H1 (cell line): ENCODE results near the gene PASD1. TPM values are rescaled to one million over a fixed set of nuclear protein-coding genes. Genes with fewer than 3 reads are reported as not detected.

Experiments used
- CTCF ChIA-PET: fragments of 300-600 bp; sonication (Branson Sonifier 250); formaldehyde crosslinking; loops from one replicate; lab custom pipeline; 2021; ENCODE audit not compliant: partially characterized antibody; lab: Charles Lee
- POLR2A ChIA-PET: fragments of 300-600 bp; sonication (Branson Sonifier 250); formaldehyde crosslinking; loops from one replicate; lab custom pipeline; 2021; ENCODE audit warnings: inconsistent platforms; ENCODE audit not compliant: partially characterized antibody; lab: Charles Lee
- DNase-seq, 2 experiments: peaks; one replicate each; pipeline versions ENCODE4 v3.0.0 to v3.0.0-alpha.2; 2010 to 2022; ENCODE audit warnings: low spot score in 2 of 2, low read depth in 1 of 2, mixed read lengths in 1 of 2
- FAIRE-seq: peaks from 2 replicates; lab custom pipeline; 2011; peaks lifted over from hg19 to GRCh38; lab: Jason Lieb, UNC
- H2AFZ ChIP-seq: 2 replicates; pipeline ENCODE4 v1.8.1; 2012; ENCODE audit warnings: low read length, inconsistent platforms
- H2AK5ac ChIP-seq: 2 replicates; pipeline ENCODE4 v1.6.1; 2013; ENCODE audit warnings: low read depth, low read length
- H2BK120ac ChIP-seq: replicated peaks from 2 replicates; pipeline ENCODE3; 2013; ENCODE audit warnings: low read depth, low read length, inconsistent platforms
- H2BK12ac ChIP-seq: 2 replicates; pipeline ENCODE4 v1.6.1; 2013; ENCODE audit warnings: low read depth, low read length
- H2BK15ac ChIP-seq: 2 replicates; pipeline ENCODE4 v1.6.1; 2013; ENCODE audit warnings: low read length
- H2BK20ac ChIP-seq: 2 replicates; pipeline ENCODE4 v1.6.1; 2013; ENCODE audit warnings: low read length
- H2BK5ac ChIP-seq: 2 replicates; pipeline ENCODE4 v1.6.1; 2013; ENCODE audit warnings: low read depth, low read length
- H3K14ac ChIP-seq: 2 replicates; pipeline ENCODE4 v1.6.1; 2013; ENCODE audit warnings: inconsistent platforms; ENCODE audit not compliant: insufficient read length
- H3K18ac ChIP-seq: 2 replicates; pipeline ENCODE4 v1.6.1; 2013; ENCODE audit warnings: low read length; ENCODE audit errors: extremely low read depth
- H3K23ac ChIP-seq: 2 replicates; pipeline ENCODE4 v1.6.1; 2013; ENCODE audit warnings: inconsistent platforms; ENCODE audit not compliant: insufficient read length
- H3K23me2 ChIP-seq: 2 replicates; pipeline ENCODE4 v1.6.1; 2013; ENCODE audit warnings: low read depth, low read length
- H3K27ac ChIP-seq: 2 replicates; pipeline ENCODE4 v1.6.1; 2011; ENCODE audit warnings: low read depth, low read length, inconsistent platforms
- H3K27me3 ChIP-seq, 4 experiments: replicated peaks in 1 of 4; 1 replicate in 1 of 4; 2 replicates in 3 of 4; pipeline versions ENCODE4 v1.6.1 to v1.8.1; 2011 to 2013; ENCODE audit warnings: low read length in 3 of 4, mild to moderate bottlenecking in 3 of 4, inconsistent platforms in 2 of 4, mixed read lengths in 2 of 4, moderate library complexity in 1 of 4; ENCODE audit not compliant: control insufficient read depth in 3 of 4, insufficient read depth in 3 of 4; ENCODE audit errors: extremely low read depth in 1 of 4
- H3K36me3 ChIP-seq, 4 experiments: 2 replicates each; pipeline versions ENCODE4 v1.6.1 to v1.8.1; 2011 to 2013; ENCODE audit warnings: mild to moderate bottlenecking in 4 of 4, low read length in 3 of 4, moderate library complexity in 2 of 4, control low read depth in 1 of 4, inconsistent platforms in 1 of 4; ENCODE audit not compliant: insufficient read depth in 4 of 4, control insufficient read depth in 2 of 4
- H3K4ac ChIP-seq: replicated peaks from 2 replicates; pipeline ENCODE3; 2013; ENCODE audit warnings: low read length, low read depth, mixed read lengths, inconsistent platforms; ENCODE audit not compliant: insufficient read length
- H3K4me1 ChIP-seq, 4 experiments: replicated peaks in 1 of 4; 1 replicate in 1 of 4; 2 replicates in 3 of 4; pipeline versions ENCODE4 v1.6.1 to v1.8.1; 2011 to 2013; ENCODE audit warnings: low read length in 3 of 4, inconsistent platforms in 2 of 4, mixed read lengths in 1 of 4; ENCODE audit not compliant: insufficient read depth in 4 of 4, control insufficient read depth in 3 of 4
- H3K4me2 ChIP-seq, 2 experiments: 2 replicates each; pipeline versions ENCODE4 v1.6.1 to v1.8.1; 2011 to 2013; ENCODE audit warnings: low read depth in 2 of 2, low read length in 2 of 2, control low read depth in 1 of 2, inconsistent platforms in 1 of 2, mild to moderate bottlenecking in 1 of 2; ENCODE audit not compliant: insufficient read depth in 1 of 2
- H3K4me3 ChIP-seq, 4 experiments: fragments of 200-600, 300-600 bp in 1 of 4; sonication (generic), shearing (Covaris generic), sonication (Bioruptor Twin) in 1 of 4; 2 replicates each; pipeline versions ENCODE4 v1.5.1 to v1.8.1; 2011 to 2016; ENCODE audit warnings: low read length in 4 of 4, low read depth in 3 of 4, control low read depth in 2 of 4, inconsistent platforms in 2 of 4, mild to moderate bottlenecking in 2 of 4, mixed read lengths in 1 of 4, moderate library complexity in 1 of 4; ENCODE audit not compliant: insufficient read depth in 2 of 4; ENCODE audit errors: extremely low read depth in 1 of 4
- H3K56ac ChIP-seq: replicated peaks from 2 replicates; pipeline ENCODE3; 2013; ENCODE audit warnings: low read depth, mild to moderate bottlenecking, mixed read lengths, low read length, inconsistent platforms; ENCODE audit not compliant: insufficient read length
- H3K79me1 ChIP-seq: 2 replicates; pipeline ENCODE4 v1.6.1; 2013; ENCODE audit warnings: low read depth, low read length, control low read depth
- H3K79me2 ChIP-seq, 2 experiments: 2 replicates each; pipeline versions ENCODE4 v1.6.1 to v1.8.1; 2012 to 2013; ENCODE audit warnings: low read length in 2 of 2, mild to moderate bottlenecking in 2 of 2, inconsistent platforms in 1 of 2; ENCODE audit not compliant: insufficient read depth in 2 of 2, control insufficient read depth in 1 of 2
- H3K9ac ChIP-seq, 4 experiments: replicated peaks in 1 of 4; 1 replicate in 1 of 4; 2 replicates in 3 of 4; pipeline versions ENCODE4 v1.6.1 to v1.8.1; 2011 to 2013; ENCODE audit warnings: low read depth in 3 of 4, low read length in 3 of 4, control low read depth in 2 of 4, mild to moderate bottlenecking in 2 of 4, moderate library complexity in 2 of 4, inconsistent platforms in 1 of 4; ENCODE audit errors: extremely low read depth in 1 of 4
- H3K9me3 ChIP-seq, 2 experiments: 2 replicates each; pipeline versions ENCODE4 v1.6.1 to v1.8.1; 2012 to 2013; ENCODE audit warnings: mild to moderate bottlenecking in 2 of 2, moderate library complexity in 2 of 2, control low read depth in 1 of 2, inconsistent platforms in 1 of 2, low read depth in 1 of 2, low read length in 1 of 2, mixed read lengths in 1 of 2; ENCODE audit not compliant: insufficient read depth in 2 of 2
- H4K20me1 ChIP-seq, 2 experiments: replicated peaks in 1 of 2; 2 replicates each; pipeline versions ENCODE3 to v1.8.1; 2011 to 2013; ENCODE audit warnings: inconsistent platforms in 2 of 2, low read length in 2 of 2, mild to moderate bottlenecking in 1 of 2; ENCODE audit not compliant: insufficient read depth in 2 of 2, control insufficient read depth in 1 of 2
- H4K5ac ChIP-seq: 2 replicates; pipeline ENCODE4 v1.6.1; 2013; ENCODE audit warnings: low read length, low read depth, mixed read lengths, inconsistent platforms; ENCODE audit not compliant: insufficient read length
- H4K8ac ChIP-seq: 2 replicates; pipeline ENCODE4 v1.8.0; 2013; ENCODE audit warnings: mild to moderate bottlenecking, moderate library complexity, low read length, inconsistent platforms; ENCODE audit not compliant: insufficient read depth; ENCODE audit errors: extremely low read depth
- H4K91ac ChIP-seq: replicated peaks from 2 replicates; pipeline ENCODE3; 2013; ENCODE audit warnings: low read length, mixed read lengths, inconsistent platforms; ENCODE audit not compliant: insufficient read length
- RAD21 ChIP-seq, 2 experiments: IDR thresholded peaks in 1 of 2; conservative IDR thresholded peaks in 1 of 2; 2 replicates each; pipeline ENCODE4 v1.6.1; 2011; ENCODE audit warnings: low read depth in 2 of 2, low read length in 2 of 2, improper control_type of control experiment in 1 of 2, inconsistent platforms in 1 of 2, mild to moderate bottlenecking in 1 of 2, moderate library complexity in 1 of 2
- SAP30 ChIP-seq: fragments of 300-600 bp; sonication (generic); IDR thresholded peaks from 2 replicates; pipeline ENCODE4 v1.7.1; 2012; ENCODE audit warnings: low read length, moderate library complexity, mild to moderate bottlenecking, inconsistent platforms; ENCODE audit not compliant: insufficient read depth, insufficient replicate concordance
- WGBS, 2 experiments: shearing (Covaris generic) in 1 of 2; methylation state at CpG; one replicate each; pipeline versions ENCODE4 v1.1.6 to v1.1.7; 2013 to 2015; ENCODE audit warnings: low lambda C conversion rate in 2 of 2, mixed read lengths in 2 of 2, inconsistent platforms in 1 of 2, low coverage in 1 of 2, missing lambda C conversion rate in 1 of 2; ENCODE audit not compliant: insufficient replicate concordance in 2 of 2, insufficient coverage in 1 of 2, insufficient read length in 1 of 2; ENCODE audit errors: extremely low coverage in 1 of 2, missing lambda C conversion rate in 1 of 2; 5-methylcytosine and 5-hydroxymethylcytosine counted together
- polyA plus RNA-seq, 7 experiments: library from polyadenylated mRNA; depleted of rRNA in 3 of 7; stranded (reverse) in 5 of 7; unstranded in 2 of 7; fragments of >200 nt in 5 of 7; fragments of 200-250 nt in 2 of 7; gene quantifications; 1 replicate in 5 of 7; 2 replicates in 1 of 7; 4 replicates in 1 of 7; pipeline versions ENCODE4 v1.2.1 to v1.2.3, GENCODE V29; 2011 to 2013; ENCODE audit warnings: missing spikeins in 2 of 7, mixed read lengths in 2 of 7
- total RNA-seq: library from RNA; stranded (reverse); fragmentation: NEBNext Ultra II Directional; extraction: Animal tissue kit (Norgen Biotek cat#: 25700); gene quantifications from 2 replicates; pipeline ENCODE4 v1.2.1, GENCODE V29; 2021

The PASD1 gene
- total and polyA plus RNA-seq, 2 of the 8 experiments (the other 6 are each of a cell fraction or from before 2014, with no cell fraction given) = 0.03 to 0.09 TPM

- Histone ChIP-seq H3K23ac (no peak overlapping the region), H4K5ac (no peak overlapping the region), H3K27ac (no peak overlapping the region), H3K23me2 (no peaks in the 10 kb centered on the region), H2BK5ac (no peak overlapping the region), H3K79me1 (no peaks in the 10 kb centered on the region), H2BK12ac (no peak overlapping the region), H3K18ac (no peak overlapping the region), H2AK5ac (no peak overlapping the region), H3K4ac (no peak overlapping the region), H3K9me3 (peaks cover 0 to 7% of the 10 kb centered on the region in 2 experiments; a peak in 1 of 4 replicates), H2AFZ (no peak overlapping the region), H3K4me3 (no peak overlapping the region), H3K56ac (no peak overlapping the region), H3K27me3 (no peaks in the 10 kb centered on the region), H4K20me1 (no peaks in the 10 kb centered on the region), H2BK20ac (no peak overlapping the region), H2BK15ac (no peak overlapping the region), H2BK120ac (no peak overlapping the region), H3K9ac (no peak overlapping the region), H3K4me2 (no peak overlapping the region), H3K79me2 (no peaks in the 10 kb centered on the region), H4K91ac (no peak overlapping the region), H3K36me3 (no peaks in the 10 kb centered on the region), H3K4me1 (no peaks in the 10 kb centered on the region), H4K8ac (no peak overlapping the region), H3K14ac (no peak overlapping the region)
- ChIA-PET POLR2A (no interaction called here), CTCF (no interaction called here)
- 98% methylated on average over 6 of the region's 21 CpGs; no CpG with 5 or more reads in 1 of the 2 experiments for WGBS, 2 experiments
- FAIRE-seq (no peak), DNase-seq (no peak)
- TF ChIP-seq SAP30 (no peak), RAD21 (IDR thresholded peaks at IDR 0.05 in 1 of 2, conservative IDR thresholded peaks at IDR 0.05 in 1 of 2; ENCODE audit: low read depth in 2 of 2, low read length in 2 of 2) (no peak)
These were observed 560 bp downstream of the PASD1 start for GRCh38 chrX:151564035-151564434.
